GM19193 (cell line): ENCODE results near the gene SELPLG.

ENCODE experiments used
- POLR2A ChIP-seq: IDR thresholded peaks from 4 replicates; pipeline ENCODE4 v1.6.1; 2011; ENCODE audit not compliant: insufficient read depth, insufficient read length; ENCODE audit errors: extremely low read depth

SELPLG gene

DNA sequence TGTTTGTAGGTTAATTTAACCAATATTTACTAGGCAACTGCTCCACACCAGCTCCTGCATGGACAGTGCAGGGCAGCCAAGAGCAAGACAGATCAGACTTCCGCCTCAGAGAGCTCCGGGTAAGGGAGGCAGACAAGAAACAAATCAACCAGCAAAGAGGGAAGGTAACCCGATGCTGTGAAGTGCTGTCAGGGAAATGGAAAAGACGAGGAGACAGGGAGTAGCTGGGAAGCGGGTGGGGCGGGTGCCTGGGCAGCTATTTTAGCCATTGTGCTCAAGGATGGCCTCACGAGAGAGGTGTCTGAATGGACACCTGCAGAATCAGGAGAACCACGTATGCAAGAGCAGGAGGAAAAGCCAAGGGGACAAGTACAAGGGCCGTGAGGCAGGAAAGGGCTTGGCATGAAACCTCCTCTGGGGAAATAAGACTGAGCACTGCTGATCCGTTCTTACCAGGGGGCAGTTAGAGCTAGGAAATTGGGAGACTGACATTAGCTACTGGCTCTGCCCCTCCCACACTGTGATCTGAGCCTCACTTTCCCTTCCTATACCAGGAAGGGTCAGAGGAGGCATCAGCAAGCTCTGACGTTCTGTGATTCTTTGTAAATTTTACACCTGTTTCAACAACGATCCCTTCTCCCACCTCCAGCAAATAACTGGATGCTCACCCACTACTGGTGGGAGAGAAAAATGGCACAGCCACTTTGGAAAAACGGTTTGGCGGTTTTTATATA lies 29.3 kb downstream of the SELPLG start:
- TF ChIP-seq POLR2A, result no peak

GRCh38 chr12:108603743-108604142 lies 30.0 kb downstream of the SELPLG start:
- TF ChIP-seq POLR2A, result no peak

DNA sequence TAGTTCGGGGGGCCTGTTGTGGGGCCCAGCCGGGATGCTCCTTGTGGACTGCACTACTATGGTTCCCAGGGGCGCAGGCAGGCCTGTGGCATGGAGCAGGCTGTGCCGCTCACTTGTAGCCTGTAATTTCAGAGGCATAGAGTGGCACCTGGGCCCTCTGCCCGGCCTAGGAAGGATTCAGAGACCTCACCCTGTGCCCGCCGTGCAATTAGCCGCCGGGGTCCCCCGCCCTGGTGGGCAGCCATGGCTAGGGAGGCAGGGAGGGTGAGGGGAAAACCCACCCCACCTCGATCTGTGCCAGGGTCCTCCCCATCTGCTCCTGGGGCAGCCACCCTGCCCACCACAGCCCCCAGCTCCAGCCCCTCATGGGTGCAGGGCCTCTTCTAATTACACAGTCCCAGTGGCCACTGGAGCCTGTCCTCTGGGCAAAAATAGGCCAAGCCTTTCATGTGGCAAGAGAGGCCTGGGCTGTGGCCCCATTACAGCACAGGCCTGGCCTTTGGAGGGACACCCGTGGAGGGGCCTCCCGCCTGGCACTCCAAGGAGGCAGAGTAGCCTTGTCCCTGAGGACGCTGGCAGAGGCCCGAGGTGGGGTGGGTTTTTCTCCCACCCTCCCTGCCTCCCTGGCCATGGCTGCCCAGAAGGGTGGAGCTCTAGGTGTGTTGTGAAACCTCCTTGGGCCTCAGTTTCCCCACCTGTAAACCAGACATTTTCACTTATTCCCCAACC lies 30.6 kb downstream of the SELPLG start:
- no peak for TF ChIP-seq POLR2A

DNA sequence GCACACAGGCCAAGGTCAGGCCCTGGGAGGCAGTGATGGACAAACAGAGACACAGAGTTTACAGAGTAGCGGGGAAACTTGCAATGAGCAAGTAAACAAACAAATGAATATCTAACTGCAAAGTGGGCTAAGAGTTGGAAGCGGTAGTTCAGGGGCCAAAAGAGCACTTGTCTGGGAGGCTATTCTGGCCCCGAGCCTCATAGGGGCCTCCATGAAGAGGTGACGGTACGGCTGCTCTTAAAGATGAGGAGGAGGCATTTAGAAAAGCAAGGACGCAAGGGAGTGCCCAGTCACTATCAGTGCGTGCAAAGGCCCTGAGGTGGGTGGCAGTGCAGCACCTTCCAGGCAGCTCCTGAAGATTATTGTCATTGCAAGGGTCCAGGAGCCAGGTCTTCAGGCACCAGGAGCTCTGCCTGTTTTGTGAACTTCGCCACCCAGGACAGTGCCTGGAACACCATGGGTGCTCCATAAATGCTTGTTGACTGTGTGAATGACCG lies 31.4 kb downstream of the SELPLG start:
- TF ChIP-seq POLR2A, result no peak

GRCh38 chr12:108600702-108601007 lies 33.0 kb downstream of the SELPLG start:
- no peak for TF ChIP-seq POLR2A

DNA sequence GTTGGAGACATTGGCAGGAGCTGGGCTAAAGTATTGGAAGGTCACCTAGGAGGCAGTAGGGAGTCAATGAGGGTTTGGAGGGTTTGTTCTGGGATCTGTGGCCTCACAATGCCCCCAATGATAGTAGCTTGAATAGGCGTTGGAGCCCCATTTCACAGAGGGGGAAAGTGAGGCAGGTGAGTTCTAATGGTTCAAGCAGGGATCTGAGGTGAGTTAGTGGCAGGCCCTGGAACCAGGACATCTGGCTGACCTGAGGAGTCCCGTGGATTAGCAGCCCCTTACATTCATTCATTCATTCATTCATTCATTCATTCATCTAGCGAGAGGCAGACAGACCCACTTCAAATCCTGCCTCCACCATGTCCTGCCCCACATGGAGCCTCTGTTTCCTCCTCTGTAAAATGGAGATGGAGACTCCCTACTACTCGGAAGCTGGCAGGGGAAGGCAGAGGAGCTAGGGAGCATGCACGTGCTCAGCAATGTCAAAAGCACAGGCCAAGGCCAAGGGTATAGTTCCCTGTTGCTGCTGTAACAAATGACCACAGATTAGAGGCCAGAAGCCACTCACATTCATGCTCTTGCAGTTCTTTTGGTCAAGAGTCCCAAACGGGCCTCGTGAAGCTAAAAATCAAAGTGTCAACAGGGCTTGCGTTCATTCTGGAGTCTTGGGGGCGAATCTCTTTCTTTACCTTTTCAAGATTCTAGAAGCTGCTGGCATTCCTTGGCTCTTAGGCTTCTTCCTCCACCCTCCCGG lies 33.6 kb downstream of the SELPLG start:
- no peak for TF ChIP-seq POLR2A

DNA sequence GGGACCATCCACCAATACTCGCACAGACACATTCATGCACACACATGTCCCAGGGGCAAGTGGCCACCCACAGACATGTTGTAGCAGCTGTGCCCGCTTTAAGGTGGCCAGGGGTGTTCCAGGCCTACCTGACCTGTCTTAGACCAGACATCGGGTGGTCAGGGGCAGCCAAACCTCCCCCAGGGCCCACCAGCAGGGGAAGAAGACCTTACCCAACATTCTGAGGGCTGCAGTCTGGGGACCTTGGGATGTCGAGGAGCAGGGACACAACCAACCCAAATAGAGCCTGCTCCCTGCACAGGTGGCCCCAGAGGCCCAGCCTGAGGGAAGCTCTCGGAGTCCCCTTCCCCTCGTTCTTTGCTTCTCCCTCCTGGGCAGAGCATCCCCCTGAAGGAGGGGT lies 34.2 kb downstream of the SELPLG start:
- no peak for TF ChIP-seq POLR2A

- TF ChIP-seq POLR2A, result no peak
These were observed 35.0 kb downstream of the SELPLG start for GRCh38 chr12:108598553-108599250.

- TF ChIP-seq POLR2A, result no peak
These were observed 35.9 kb downstream of the SELPLG start, which contains the start of gene TMEM119 for GRCh38 chr12:108597559-108598471. Gene TMEM119 (minus strand): TSS chr12:108598084. CDS start chr12:108592383, 5,701 bp downstream.

DNA sequence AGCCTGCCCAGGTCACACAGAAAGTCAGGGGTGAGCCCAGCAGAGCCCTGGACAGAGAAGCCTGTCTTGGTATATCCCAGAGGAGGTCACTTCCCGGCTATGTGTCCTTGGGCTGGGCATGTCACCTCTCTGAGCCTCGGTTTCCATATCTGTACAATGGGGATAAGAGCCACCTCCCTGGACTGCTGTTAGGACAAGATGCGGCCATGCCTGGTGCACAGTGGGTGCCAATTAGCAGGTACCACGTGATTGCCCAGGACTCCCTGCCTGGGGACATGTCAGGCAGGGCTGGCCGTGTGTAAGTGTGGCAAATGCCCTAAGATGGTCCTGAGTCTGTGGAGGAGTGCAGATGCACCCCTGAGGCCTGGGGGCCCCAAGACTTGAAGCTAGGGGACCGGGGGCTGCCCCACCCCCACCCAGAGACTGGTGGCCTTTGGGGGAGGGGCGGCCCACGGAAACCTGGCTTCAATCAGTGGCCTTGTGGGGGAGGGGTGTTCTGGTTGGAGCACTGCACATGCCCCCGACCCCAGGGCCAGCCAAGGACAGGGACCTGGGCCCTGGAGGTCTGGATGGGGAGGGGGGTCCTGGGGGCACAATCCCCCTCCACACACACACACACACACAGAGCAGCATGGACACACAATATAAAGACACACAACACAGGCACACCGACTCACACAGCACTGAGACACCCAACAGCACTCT lies 36.7 kb downstream of the SELPLG start:
- TF ChIP-seq POLR2A, result no peak

DNA sequence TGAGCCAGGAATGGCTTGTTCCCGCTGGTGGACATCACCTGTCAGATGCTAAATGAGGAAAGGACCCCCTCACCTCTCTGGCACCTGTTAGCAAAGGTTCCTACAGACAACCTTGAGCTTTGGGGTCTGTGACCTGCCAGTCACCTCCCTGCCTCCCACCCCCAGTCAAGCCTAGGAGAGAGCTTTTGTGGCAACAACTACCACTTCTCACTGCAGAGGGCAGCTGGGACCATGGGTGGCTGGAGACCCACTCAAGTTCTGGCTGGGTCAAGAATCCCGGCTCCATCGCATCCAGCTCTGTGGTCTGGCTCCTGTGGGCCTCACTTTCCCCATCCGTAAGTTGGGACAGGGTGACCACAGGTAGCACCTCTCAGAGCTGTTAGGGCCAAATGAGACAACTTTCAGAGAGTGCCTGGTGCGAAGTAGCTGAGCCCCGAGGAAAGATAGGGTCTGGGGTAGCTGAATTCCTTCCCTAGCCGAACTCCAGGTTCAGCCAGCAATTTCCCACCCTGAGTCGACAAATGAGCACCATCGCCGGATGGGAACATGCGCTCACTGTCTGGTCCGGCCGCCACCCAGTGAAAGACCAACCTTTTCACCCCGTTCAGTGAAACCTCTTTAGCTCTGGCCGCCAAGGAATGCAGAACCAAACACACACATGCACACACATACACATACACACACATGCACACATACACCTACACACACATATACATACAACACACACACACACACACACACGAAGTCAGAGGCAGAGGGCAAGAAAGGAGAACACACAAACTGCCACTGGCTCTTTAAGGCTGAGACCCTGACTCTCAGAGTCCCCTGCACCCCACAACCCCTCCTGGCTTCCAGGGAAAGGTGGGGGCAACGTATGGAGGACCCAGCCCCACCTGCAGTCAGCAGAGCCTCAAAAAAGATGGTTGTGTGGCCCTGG lies 37.7 kb downstream of the SELPLG start:
- no peak for TF ChIP-seq POLR2A
